ENCODE results near the gene RAB3GAP1. TPM values are rescaled to one million over a fixed set of nuclear protein-coding genes. Genes with fewer than 3 reads are reported as not detected.
A peak's percentile ranks its signal among the peaks of the same experiment; 100 is the strongest.

The RAB3GAP1 gene
- total RNA-seq, 1 donor from 2014 or later, result 49.3 TPM

GRCh38 chr2:135093193-135093592 is 41.1 kb downstream of the RAB3GAP1 start:
- Histone ChIP-seq H2AFZ (ENCODE audit: low read depth, low read length) (no peak overlapping the region), H3K9ac (ENCODE audit: low read length) (no peak overlapping the region), H3K9me3 (ENCODE audit: insufficient read depth, low read depth, low read length) (no peaks in the 10 kb centered on the region), H3K27me3 (ENCODE audit: insufficient read depth, low read length) (no peaks in the 10 kb centered on the region), H3K27ac (ENCODE audit: low read depth, low read length) (no peak overlapping the region), H3K4me3 (ENCODE audit: insufficient read depth, low read depth, low read length) (no peak overlapping the region), H3K4me2 (ENCODE audit: low read length) (no peak overlapping the region), H4K20me1 (ENCODE audit: insufficient read depth, low read length) (peaks cover 10% of the 10 kb centered on the region), H3K4me1 (ENCODE audit: insufficient read depth, low read length) (no peaks in the 10 kb centered on the region), H3K79me2 (ENCODE audit: insufficient read depth, low read length) (peaks cover 28% of the 10 kb centered on the region), H3K36me3 (ENCODE audit: insufficient read depth, low read length) (peaks cover 6% of the 10 kb centered on the region)
- DNase-seq (ENCODE audit: low read depth) (no peak), FAIRE-seq (no peak)
- TF ChIP-seq EZH2 (IDR thresholded peaks at IDR 0.05; ENCODE audit: insufficient read depth, low read length) (no peak), CTCF (IDR thresholded peaks at IDR 0.05; ENCODE audit: insufficient read depth, low read depth, low read length) (no peak)
- Mint-ChIP-seq H3K27ac (ENCODE audit: unreplicated experiment) (no peak overlapping the region), H3K27me3 (ENCODE audit: low read depth, unreplicated experiment) (no peaks in the 10 kb centered on the region), H3K9me3 (ENCODE audit: unreplicated experiment) (peaks cover 6% of the 10 kb centered on the region), H3K36me3 (ENCODE audit: low read depth, unreplicated experiment) (peaks cover 17% of the 10 kb centered on the region), H3K4me1 (ENCODE audit: low read depth, unreplicated experiment) (no peaks in the 10 kb centered on the region), H3K4me3 (ENCODE audit: unreplicated experiment) (no peak overlapping the region)

- Histone ChIP-seq H3K4me1 (ENCODE audit: insufficient read depth, low read length) (no peaks in the 10 kb centered on the region), H3K36me3 (ENCODE audit: insufficient read depth, low read length) (peaks cover 6% of the 10 kb centered on the region), H3K9me3 (ENCODE audit: insufficient read depth, low read depth, low read length) (no peaks in the 10 kb centered on the region), H3K79me2 (ENCODE audit: insufficient read depth, low read length) (peaks cover 26% of the 10 kb centered on the region), H3K9ac (ENCODE audit: low read length) (no peak overlapping the region), H2AFZ (ENCODE audit: low read depth, low read length) (no peak overlapping the region), H3K4me3 (ENCODE audit: insufficient read depth, low read depth, low read length) (no peak overlapping the region), H3K27me3 (ENCODE audit: insufficient read depth, low read length) (no peaks in the 10 kb centered on the region), H4K20me1 (ENCODE audit: insufficient read depth, low read length) (peaks cover 8% of the 10 kb centered on the region), H3K4me2 (ENCODE audit: low read length) (no peak overlapping the region), H3K27ac (ENCODE audit: low read depth, low read length) (no peak overlapping the region)
- FAIRE-seq (peak; percentile 20), DNase-seq (ENCODE audit: low read depth) (no peak)
- Mint-ChIP-seq H3K36me3 (ENCODE audit: low read depth, unreplicated experiment) (peaks cover 16% of the 10 kb centered on the region), H3K4me3 (ENCODE audit: unreplicated experiment) (no peak overlapping the region), H3K9me3 (ENCODE audit: unreplicated experiment) (peaks cover 5% of the 10 kb centered on the region), H3K4me1 (ENCODE audit: low read depth, unreplicated experiment) (no peaks in the 10 kb centered on the region), H3K27ac (ENCODE audit: unreplicated experiment) (no peak overlapping the region), H3K27me3 (ENCODE audit: low read depth, unreplicated experiment) (no peaks in the 10 kb centered on the region)
- TF ChIP-seq CTCF (IDR thresholded peaks at IDR 0.05; ENCODE audit: insufficient read depth, low read depth, low read length) (no peak), EZH2 (IDR thresholded peaks at IDR 0.05; ENCODE audit: insufficient read depth, low read length) (no peak)
Observed at GRCh38 chr2:135093670-135094330, 41.7 kb downstream of the RAB3GAP1 start.

GRCh38 chr2:135094508-135094907 is 42.4 kb downstream of the RAB3GAP1 start:
- no peak overlapping the region for H3K27ac ChIP-seq (ENCODE audit: low read depth, low read length)
- H3K4me1 Mint-ChIP-seq (ENCODE audit: low read depth, unreplicated experiment), result no peaks in the 10 kb centered on the region
- H4K20me1 ChIP-seq (ENCODE audit: insufficient read depth, low read length), result peaks cover 8% of the 10 kb centered on the region
- no peaks in the 10 kb centered on the region for H3K9me3 ChIP-seq (ENCODE audit: insufficient read depth, low read depth, low read length)
- no peaks in the 10 kb centered on the region for H3K27me3 ChIP-seq (ENCODE audit: insufficient read depth, low read length)
- H3K4me3 ChIP-seq (ENCODE audit: insufficient read depth, low read depth, low read length), result no peak overlapping the region
- H3K9me3 Mint-ChIP-seq (ENCODE audit: unreplicated experiment), result no peaks in the 10 kb centered on the region
- peaks cover 23% of the 10 kb centered on the region for H3K79me2 ChIP-seq (ENCODE audit: insufficient read depth, low read length)
- no peak overlapping the region for H2AFZ ChIP-seq (ENCODE audit: low read depth, low read length)
- H3K27ac Mint-ChIP-seq (ENCODE audit: unreplicated experiment), result no peak overlapping the region
- H3K36me3 ChIP-seq (ENCODE audit: insufficient read depth, low read length), result peaks cover 6% of the 10 kb centered on the region
- DNase-seq (ENCODE audit: low read depth), result no peak
- no peak for FAIRE-seq
- H3K4me2 ChIP-seq (ENCODE audit: low read length), result no peak overlapping the region
- H3K4me3 Mint-ChIP-seq (ENCODE audit: unreplicated experiment), result no peak overlapping the region
- peaks cover 9% of the 10 kb centered on the region for H3K36me3 Mint-ChIP-seq (ENCODE audit: low read depth, unreplicated experiment)
- no peaks in the 10 kb centered on the region for H3K4me1 ChIP-seq (ENCODE audit: insufficient read depth, low read length)
- TF ChIP-seq EZH2 (IDR thresholded peaks at IDR 0.05; ENCODE audit: insufficient read depth, low read length) (no peak), CTCF (IDR thresholded peaks at IDR 0.05; ENCODE audit: insufficient read depth, low read depth, low read length) (no peak)
- H3K9ac ChIP-seq (ENCODE audit: low read length), result no peak overlapping the region
- no peaks in the 10 kb centered on the region for H3K27me3 Mint-ChIP-seq (ENCODE audit: low read depth, unreplicated experiment)
